HG03439 (cell line): ENCODE measurements around the gene CMSS1.

Experiments
- ATAC-seq: cut with Tn5 transposase; IDR thresholded peaks from one replicate; pipeline ENCODE4 v1.9.1; 2021; ENCODE audit warnings: mild to moderate bottlenecking, moderate library complexity; ENCODE audit not compliant: unreplicated experiment

Gene CMSS1

DNA sequence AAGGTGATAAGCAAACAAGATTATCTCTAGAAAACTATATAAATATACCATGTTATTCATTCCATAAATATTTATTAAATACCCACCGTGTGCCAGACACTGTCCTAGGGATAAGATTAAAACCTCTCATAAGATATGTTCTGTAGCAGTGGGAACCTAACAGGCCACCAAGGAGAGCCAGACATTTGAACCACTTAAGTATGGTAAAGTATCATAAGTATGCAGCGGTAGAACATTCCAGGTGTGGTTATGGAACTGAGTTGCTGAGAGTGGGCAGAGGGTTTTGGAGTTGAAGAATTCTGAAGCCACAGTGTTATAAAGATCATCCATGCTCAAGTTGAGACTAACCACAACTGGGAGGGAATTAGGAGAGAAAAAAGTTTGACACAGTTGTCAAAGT, 282.0 kb downstream of the CMSS1 start:
- no peak for ATAC-seq

DNA sequence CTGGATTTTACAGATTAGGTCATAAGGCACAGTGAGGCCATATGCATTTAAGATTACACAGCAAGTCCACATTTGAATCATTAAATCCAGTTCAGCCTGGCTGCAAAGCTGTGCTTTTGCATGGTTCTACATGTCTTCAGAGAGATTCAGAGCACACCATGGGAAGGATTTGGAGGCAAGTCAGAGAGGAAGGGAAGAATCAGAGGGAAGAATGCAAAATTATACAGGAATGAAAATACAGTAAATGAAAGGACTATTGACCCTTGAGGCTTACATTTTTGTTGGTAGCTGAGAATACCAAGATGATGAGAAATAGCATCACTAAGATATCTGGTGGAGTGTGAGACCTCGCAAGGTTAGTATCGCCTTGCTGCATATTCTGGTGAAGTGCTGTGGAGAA, 282.8 kb downstream of the CMSS1 start:
- ATAC-seq = no peak

DNA sequence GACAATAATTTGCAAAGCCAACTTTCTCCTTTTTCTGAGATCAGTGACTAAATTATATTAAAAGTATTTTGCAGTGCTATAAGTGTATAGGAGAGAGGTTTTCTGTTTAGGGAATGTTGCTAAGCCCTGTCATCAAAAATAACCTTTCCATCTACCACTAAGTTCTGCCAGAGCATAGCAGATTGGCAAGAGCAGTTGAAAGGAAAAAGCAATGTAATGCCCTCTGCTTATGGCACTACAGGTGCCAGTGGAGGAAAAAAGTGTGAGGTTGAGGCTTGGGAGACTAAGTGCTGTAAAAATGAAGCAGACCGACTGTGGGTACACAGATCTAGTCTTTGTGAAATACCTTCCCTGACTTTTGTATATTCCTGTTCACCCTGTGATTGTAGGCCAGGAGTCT, 285.1 kb downstream of the CMSS1 start:
- ATAC-seq = no peak

DNA sequence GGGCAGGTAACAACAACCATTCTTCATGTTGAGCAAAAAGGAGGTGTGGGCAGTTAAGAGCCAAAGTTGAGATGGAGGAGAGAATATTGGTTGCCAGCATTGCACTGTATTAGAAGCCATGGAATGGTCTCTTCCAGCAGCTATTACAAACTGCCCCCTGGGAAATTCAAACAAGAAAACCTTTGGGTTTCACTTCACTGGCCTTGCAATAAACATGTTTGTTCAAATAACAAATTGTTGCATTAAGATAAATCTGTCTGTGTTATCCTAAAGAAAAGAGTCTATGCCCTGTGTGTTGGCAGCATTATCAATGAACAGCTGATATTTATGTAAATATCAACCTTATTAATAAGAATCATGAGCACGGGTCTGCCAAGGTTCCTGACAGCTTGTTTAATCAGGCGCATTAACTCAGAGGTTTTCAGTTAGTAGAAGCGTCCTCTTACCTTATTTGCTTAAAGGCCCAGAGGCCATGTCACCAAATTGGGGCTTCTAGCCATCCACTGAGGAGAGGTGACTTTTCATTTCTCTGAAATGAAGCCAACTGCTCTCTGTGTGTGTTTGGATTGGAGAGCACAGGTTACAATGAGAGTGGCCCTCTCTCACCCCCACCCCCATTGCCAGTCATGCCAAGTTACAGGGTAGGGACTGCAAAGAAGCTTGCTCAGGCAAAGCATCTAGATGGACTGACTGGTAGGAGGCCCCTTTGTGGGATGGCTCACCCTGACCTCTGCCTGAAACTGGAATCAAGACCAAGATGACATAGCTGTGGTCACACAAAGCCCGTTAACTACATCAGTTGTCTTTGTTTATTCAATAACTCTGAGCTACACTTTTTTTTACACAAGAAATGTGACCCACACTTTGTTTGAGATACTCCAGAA, 286.1 kb downstream of the CMSS1 start:
- ATAC-seq = peak; percentile 89

DNA sequence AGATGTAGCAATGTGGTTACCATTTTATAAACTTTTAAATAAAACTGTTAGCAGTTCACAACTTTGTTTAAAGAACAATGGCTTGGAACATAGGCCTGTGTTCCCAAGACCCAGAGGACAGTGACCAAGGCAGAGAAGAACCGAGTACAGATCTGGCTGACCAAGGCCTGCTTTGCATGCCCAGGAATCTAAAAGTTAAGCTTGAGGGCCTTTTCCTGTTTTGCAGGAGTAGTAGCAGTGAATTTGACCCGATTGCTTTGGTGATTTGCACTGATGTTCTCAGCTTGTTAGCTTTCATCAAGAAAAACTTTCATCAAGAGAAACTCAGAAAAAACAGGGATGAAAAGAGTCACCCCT, 286.8 kb downstream of the CMSS1 start:
- peak; percentile 41 for ATAC-seq

DNA sequence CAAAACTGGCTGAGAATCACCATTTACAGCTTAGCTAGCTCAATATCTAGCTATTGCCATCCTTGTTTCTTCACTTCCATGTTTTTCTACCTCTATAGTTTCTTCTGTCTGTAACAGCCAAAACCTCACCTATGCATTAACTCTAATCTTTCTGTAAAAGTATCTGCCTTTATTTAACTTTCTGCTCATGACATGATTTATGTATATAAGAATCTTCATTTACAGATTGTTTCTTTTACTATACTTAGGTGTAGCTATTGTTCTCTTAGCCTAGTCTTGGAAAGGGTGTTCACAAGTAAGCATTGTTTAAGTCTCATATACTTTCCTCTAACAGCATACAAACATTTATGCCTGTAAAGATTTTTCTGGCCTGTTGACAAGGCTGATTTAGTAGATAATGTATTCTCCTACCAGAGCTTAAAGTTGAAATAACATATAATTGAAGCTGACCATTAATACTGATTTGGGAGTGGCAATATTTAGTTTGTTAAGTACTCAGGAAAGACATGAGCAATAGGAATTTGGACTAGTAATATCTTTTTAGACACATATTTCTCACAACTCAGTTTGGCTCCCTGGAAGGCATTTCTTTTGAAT, 287.3 kb downstream of the CMSS1 start:
- no peak for ATAC-seq

DNA sequence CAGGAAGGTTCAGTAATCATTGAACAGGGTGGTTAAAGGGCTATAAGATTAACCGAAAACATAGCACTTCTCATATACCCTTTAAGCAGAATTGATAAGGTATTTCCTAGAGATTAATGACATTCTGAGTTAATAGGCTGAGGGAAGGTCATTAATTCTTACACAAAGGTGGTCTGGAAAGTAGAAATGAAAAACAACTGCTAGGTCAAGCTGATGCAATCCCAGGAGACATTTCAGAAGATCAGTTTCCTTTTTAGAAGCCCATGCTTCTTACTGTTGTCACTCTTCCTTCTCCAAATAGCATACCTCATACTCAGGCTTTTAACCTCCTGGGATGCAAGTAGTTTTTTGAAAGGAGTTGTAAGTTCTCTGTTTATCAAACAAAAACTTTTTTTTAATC, 287.8 kb downstream of the CMSS1 start:
- peak; percentile 37 for ATAC-seq

DNA sequence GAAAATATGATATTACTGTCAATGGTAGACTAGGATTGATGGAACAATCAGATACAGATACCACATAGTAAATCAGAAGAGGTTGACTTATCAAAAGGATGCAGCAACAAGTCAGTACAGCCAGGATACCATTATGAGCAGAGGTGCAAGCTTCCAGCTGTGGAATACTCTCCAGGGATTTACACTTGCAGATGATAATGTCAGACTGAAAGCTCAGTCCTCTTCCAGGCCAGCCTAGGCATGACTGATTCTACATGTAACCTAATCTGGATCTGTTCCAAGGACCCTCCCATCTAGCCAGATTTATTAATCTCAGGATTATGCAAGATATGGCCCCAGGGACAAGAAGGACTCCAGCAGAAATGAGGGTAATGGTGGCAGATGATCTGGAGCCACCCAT, 288.4 kb downstream of the CMSS1 start:
- no peak for ATAC-seq

DNA sequence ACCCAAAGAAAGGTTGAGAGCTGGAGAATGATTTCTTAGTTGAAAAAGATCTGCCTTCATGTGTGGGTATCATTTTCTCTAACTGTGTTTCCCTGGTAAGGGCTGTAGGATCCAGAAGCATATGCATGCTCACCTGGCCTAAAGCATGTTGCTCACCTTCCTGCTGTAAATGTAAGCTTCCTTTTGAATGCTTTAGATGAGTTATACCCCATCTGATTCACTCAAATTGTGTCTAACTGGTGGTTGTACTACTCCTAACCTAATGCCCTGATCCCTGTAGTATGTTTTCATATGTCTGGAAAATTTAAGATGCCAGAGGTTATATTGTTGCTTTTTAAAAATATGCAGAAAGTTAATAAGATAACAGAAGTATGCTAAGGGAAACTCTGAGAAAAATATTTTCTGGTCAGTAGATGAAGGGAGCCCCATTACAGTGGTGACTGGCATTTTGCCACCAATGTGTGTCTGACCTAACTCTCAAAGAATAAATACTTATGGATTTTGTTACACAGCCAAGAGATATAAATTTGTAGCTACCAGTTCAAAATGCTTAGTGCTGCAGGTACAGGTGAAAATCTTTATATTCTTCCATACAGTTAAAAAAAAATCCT, 289.0 kb downstream of the CMSS1 start:
- no peak for ATAC-seq

DNA sequence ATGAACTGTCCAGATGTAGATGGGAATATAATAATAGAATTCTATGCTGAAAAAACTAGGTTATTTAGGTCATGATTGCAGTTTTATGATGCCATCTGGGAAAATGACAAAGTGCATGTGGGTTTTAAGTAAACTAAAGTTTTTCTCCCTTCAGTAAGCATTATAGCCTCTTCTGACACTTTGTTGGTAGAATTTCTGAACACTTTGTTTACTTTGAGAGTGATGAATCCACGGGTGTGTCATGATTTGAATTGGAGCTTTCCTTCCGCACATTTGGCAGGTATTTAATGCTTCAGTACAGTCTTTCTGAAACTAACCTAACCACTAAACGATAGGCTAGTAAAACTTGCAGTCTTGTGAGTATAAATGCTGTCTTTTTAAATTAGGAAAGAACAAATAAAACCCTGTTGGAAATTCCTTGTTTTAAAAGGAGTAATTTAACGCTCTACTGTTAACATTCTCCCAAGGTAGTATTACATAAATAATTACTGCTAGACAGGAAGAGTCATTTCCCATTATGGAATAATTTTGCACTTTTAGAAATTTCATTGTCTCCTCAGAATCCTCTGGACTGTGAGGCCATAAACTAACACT, 289.7 kb downstream of the CMSS1 start:
- ATAC-seq = no peak

DNA sequence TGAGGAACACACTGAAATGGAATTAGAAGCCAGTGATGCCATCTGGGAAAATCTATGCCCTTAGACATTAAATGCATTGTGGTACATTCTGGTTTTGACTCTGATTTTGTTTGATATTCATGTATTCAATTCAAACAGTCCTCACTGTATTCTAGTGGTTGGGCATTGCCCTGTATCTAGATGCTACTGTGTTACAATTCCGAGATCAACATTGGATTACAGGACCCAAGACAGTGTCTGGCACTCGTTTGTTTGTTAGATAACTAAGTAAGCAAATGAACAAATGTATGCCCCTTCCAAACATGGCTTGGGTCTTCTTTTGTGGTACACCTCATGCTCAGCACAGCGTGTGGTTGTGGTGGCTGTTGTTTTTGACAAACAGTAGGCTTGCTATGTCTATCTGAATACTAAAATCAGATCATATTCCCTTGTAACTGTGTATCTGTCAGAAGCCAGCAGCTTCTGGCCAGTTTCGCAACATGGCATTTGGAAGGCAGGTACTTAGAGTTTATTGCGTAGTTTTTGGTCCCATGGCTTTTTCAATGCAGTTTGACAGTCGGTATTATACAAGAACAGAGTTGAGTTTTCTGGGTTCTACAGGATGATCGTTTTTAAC, 290.9 kb downstream of the CMSS1 start:
- no peak for ATAC-seq

DNA sequence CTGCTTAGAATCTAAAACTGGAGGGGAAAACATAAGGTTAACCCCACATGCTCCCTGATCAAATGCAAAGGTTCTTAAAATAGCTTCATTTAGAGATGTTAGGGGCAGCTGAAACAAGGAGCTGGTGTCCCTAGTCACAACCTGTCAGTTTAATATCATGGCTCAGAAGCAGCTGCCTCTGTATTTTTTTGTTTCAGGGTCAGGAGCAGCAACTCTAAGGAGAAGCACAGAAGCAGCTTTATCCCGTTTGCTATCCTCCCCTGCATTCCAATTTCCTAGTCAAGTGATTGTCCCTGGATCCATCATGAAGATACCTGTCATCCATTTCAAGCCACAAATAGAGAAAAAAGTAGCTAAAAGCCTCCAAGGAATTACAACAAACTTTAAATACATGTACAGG, 292.5 kb downstream of the CMSS1 start:
- no peak for ATAC-seq

DNA sequence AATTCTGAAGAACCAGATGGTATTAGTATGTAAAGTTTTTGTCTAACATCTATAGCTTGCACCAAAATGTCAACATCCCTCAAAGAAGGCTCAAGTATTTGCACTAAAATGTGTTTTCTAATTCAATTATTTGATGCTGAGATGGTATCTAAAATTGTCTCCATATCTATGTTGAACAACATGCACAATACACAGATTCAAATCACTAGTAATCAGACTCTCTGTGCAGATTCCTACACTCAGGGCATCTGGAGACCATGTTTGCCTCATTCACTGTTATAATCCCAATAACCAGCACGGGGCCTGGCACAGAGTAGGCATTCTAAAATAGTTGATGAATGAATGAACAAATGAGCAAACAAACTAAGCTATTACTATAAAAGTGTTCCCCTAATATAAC, 294.1 kb downstream of the CMSS1 start:
- ATAC-seq = no peak

DNA sequence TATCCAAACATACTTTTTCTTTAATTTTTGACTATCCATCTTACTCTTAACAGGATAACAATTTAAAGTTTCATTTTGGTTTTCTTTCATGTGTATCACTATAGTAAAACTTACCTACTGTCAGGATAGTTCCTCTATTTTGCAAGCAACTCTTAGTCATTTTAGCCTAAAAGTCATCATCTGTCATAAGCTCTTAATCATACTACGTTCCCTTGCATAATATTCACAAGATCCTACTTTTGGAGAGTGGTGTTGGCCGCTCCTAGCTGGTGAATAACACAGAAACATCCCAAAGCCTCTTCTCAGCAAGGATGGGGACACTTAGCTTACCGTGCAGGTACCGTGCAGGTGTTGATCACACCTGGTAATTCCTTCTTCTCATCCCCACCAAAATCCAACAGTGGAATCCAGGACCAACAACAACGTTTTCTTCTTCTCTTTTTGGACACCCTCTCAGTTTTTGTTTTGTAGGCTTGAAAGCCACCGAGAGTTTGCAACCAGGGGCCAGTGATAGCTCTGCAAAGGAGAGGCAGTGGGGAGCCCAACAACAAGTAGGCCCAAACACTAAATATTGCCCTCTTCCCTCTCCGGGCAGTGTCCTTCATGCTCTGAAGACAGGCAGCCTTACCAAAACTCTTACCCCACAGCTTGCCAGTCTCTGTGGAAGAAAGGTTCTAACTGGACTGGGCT, 296.2 kb downstream of the CMSS1 start:
- no peak for ATAC-seq

DNA sequence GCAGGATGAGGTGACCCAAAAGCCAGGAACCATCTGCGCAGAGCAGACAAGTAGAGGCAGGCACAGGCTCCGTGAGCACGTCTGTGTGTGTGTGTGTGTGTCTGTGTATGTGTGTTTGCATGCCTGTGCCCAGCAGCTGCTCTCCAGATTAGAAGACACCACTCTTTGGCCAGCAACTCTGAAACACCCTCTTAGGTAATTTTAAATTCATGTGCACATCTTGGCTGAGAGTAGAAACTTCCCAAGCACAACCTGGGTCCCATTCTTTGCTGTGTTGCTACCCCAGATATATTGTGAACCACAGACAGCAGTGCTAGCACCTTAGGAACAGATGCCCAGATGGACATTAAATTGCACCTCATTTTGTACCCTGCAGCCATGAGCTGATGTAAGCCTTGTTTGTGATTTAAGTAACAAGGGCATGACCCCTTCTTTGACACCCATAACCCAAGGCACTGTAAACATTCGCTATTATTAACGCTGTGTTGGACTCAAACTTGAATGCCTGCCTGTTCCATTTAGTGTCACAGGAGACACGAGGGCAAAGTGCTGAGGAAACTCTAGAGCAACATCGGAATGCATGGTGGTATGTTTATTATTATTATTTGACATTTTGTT, 296.9 kb downstream of the CMSS1 start, which contains the start of gene FILIP1L:
TSS of gene FILIP1L (minus strand) at position 89 of the 618 bp plus-strand sequence.
- no peak for ATAC-seq

DNA sequence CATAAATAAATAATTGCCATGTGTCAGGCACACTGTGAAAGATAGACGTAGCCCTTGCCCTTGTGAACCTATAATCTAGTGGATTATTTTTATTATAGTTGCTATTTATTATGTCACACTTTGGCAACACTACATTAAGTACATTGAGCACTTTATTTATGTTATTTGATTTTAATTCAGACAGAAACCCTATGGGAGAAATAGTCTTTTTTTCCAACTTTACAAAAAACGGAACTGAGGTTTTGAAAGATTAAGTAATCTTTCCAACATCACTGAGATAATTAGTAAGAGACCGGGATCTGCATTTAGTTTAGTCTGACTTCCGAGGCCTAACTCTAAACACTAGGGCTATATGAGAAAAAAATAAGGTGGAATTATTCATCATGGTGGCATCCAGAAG, 299.4 kb downstream of the CMSS1 start:
- ATAC-seq = no peak

DNA sequence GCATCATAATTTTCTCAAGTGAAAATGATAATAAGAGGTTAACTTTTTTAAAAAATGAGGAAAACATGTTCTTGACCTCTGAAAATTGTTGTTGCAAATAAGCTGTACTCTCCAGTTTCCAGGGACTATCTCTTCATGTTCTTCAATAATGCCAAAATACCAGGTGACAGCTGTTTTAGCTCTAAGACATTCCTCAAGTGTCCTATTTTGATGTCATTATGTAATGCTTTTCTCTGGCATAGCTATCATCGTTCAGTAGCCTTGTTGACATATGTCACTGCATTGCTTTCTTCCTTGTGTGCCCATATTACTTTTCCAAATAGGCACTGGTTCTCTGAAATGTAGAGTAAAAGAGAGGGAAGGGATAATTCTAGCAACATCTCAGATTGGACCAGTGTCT, 302.4 kb downstream of the CMSS1 start:
- ATAC-seq = no peak

DNA sequence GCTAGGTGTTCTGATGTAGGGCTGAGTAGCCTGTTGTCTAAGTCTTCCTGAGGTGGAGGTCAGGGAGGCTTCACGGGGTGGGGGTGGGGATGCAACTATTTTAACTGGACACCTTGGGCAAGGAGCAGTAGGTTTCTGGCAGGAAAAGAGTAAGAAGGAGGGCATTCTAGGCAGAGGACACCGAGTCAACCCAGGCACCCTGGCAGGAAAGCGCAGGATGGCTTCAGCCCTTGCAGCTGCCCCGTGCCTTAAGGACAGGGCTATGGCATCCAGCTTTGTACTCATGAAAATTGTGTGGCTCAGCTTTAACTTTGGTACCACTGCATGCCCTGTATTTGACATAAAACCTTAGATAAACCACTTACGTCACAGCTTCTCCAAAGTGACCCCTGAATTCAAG, 303.0 kb downstream of the CMSS1 start:
- no peak for ATAC-seq

DNA sequence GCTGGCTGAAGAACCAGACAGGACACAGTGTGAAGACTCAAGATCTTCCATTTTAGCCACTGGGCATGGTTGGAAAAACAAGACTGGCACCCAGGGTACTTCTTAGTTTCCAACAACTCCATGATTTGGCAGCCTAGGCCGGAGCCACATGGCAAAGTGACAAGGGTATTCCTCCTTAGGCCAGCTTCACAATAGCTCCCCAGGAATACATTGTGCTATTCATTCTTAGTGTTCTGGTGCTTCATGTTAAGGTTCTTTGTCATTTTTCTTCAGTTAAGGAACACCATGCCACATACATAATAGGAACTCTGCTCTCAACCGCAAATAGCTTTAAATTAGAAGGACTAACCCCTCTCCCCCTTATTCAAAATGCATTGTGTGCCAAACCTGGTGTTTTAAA, 304.7 kb downstream of the CMSS1 start:
- ATAC-seq = no peak

DNA sequence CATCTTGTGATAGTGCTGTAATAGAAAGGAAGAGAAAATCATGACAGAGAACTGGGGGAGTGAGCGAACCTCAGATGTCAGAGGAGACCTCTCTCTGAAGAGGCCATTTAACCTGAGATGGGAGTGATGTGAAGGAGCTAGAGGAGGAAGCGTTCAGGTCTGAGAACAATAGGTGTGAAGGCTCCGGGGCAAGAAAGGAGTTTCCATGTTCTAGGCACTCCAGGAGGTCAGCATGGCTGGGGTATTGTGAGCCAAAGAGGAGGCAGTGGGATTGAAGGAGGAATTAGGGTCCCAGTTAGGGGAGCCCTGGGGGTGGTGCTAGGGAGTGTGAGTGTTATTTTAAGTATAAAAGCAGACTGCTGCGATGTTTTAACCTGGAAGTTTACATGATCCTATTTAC, 305.4 kb downstream of the CMSS1 start:
- no peak for ATAC-seq
